Ovary (tissue), 9 donors: ENCODE results near the gene SCNM1. TPM values are rescaled to one million over a fixed set of nuclear protein-coding genes. Genes with fewer than 3 reads are reported as not detected.
A peak's percentile ranks its signal among the peaks of the same experiment; 100 is the strongest.

Experiments used
- DNase-seq, 5 donors: peaks; one replicate each; pipeline ENCODE4 v3.0.0-alpha.2; 2019 to 2020
- H3K27ac ChIP-seq, 2 donors: fragments of 200-600 bp; one replicate each; pipeline versions ENCODE4 v1.5.1 to v1.8.0; 2019 to 2022
- H3K27me3 ChIP-seq: fragments of 200-600 bp; one replicate; pipeline ENCODE4 v1.8.0; 2022
- H3K36me3 ChIP-seq: fragments of 200-600 bp; sonication (generic); one replicate; pipeline ENCODE4 v1.5.1; 2019
- H3K4me1 ChIP-seq: one replicate; pipeline ENCODE4 v1.8.1; 2013; ENCODE audit warnings: mild to moderate bottlenecking, moderate library complexity; ENCODE audit not compliant: insufficient read depth
- H3K4me3 ChIP-seq: fragments of 200-600 bp; sonication (generic); one replicate; pipeline ENCODE4 v1.5.1; 2017
- H3K9me3 ChIP-seq, 2 donors: fragments of 200-600 bp in 1 of 2; sonication (generic) in 1 of 2; one replicate each; pipeline versions ENCODE4 v1.5.1 to v1.8.1; 2013 to 2019; ENCODE audit warnings: mild to moderate bottlenecking in 1 of 2, moderate library complexity in 1 of 2
- EP300 ChIP-seq: sonication (generic); formaldehyde crosslinking; IDR thresholded peaks from one replicate; pipeline ENCODE4 v1.6.1; 2017; ENCODE audit warnings: antibody characterized with exemption
- POLR2A ChIP-seq: fragments of 450-650 bp; IDR thresholded peaks from one replicate; pipeline ENCODE4 v1.6.1; 2017; ENCODE audit warnings: antibody characterized with exemption, mild to moderate bottlenecking, moderate library complexity
- WGBS, 3 donors: extraction: QIAGEN DNeasy Blood & Tissue Kit in 1 of 3; methylation state at CpG; one replicate each; pipeline versions ENCODE4 v1.1.5 to v1.1.7; 2013 to 2017; 5-methylcytosine and 5-hydroxymethylcytosine counted together
- intact Hi-C, 4 donors: fragments of 100-400 bp; cut with DNase I; formaldehyde crosslinking; loops; one replicate each; pipeline versions ENCODE4 v1.11.0 to v1.15.1; 2022 to 2023
- polyA plus RNA-seq, 2 donors: library from polyadenylated mRNA; stranded (reverse); fragments of 200-250 nt in 1 of 2; fragments of 350-450 nt in 1 of 2; fragmentation: Illumina TruSeq in 1 of 2; extraction: RNeasy Lipid Tissue Mini Kit (QIAGEN cat#74804) in 1 of 2; gene quantifications; one replicate each; pipeline ENCODE4 v1.2.3, GENCODE V29; 2013 to 2014
- total RNA-seq, 7 donors: library from RNA; depleted of rRNA in 2 of 7; stranded (reverse); fragments of >200 nt in 2 of 7; fragmentation: NEBNext Ultra II Directional in 3 of 7; extraction: Animal tissue kit (Norgen Biotek cat#: 25700) in 3 of 7; gene quantifications; one replicate each; pipeline versions ENCODE4 v1.1.0 to v1.2.4, GENCODE V29; 2016 to 2023
- TF ChIP-seq, protein P1 (sequence below), 3 donors: fragments of 450-650 bp in 2 of 3; fragments of 200-600 bp in 1 of 3; IDR thresholded peaks; one replicate each; pipeline versions ENCODE4 v1.5.1 to v1.8.0; 2016 to 2022; ENCODE audit warnings: antibody characterized with exemption in 3 of 3, mild to moderate bottlenecking in 1 of 3
- donor health status: DM: no; HTN: no; CAD: no; lungs with moderate emphysema.
- donor health status: DM: no; HTN: no; CAD: no.
- donor health status: Bipolar disorder and iron deficiency.
- donor health status: DM: yes; HTN: yes; CAD: no.
- donor health status: DM: no; HTN: no; CAD: no.
- donor health status: DM: yes; HTN: yes; CAD: no.

Gene SCNM1
- total and polyA plus RNA-seq, 9 donors, result 18.6 to 38.9 (median 27.4) TPM

DNA sequence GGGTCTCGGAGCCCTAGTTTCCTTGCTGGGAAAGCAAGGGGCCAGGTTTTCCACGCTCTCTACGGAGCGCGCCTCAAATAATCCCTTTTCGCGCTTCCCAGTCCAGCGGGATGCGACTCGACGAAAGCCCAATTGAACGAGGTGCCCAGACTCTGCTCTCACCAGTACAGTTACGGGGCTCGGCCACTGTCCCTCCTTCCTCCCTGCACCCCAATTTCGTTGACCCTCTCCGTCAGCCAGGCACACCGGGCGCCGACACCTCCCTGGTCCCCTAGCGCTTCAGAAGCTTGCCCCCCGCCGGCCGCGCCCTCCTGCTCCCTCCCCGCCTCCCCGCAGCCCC lies 19.9 kb upstream of the SCNM1 start:
- TF ChIP-seq, protein P1, sequence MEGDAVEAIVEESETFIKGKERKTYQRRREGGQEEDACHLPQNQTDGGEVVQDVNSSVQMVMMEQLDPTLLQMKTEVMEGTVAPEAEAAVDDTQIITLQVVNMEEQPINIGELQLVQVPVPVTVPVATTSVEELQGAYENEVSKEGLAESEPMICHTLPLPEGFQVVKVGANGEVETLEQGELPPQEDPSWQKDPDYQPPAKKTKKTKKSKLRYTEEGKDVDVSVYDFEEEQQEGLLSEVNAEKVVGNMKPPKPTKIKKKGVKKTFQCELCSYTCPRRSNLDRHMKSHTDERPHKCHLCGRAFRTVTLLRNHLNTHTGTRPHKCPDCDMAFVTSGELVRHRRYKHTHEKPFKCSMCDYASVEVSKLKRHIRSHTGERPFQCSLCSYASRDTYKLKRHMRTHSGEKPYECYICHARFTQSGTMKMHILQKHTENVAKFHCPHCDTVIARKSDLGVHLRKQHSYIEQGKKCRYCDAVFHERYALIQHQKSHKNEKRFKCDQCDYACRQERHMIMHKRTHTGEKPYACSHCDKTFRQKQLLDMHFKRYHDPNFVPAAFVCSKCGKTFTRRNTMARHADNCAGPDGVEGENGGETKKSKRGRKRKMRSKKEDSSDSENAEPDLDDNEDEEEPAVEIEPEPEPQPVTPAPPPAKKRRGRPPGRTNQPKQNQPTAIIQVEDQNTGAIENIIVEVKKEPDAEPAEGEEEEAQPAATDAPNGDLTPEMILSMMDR (IDR thresholded peaks at IDR 0.05), result no peak
- TF ChIP-seq EP300 (no peak), POLR2A (no peak)
- H3K27me3 ChIP-seq, result no peaks in the 10 kb centered on the region
- DNase-seq, result no peak
- intact Hi-C loops, result loop anchor here in 2 of 4 donors (5.0 to 10.0 kb wide), 2 partner anchors 71 to 74 kb away; partner anchors contain the start of gene GABPB2 (in 2 of the 2)
- WGBS, 3 donors, result 0 to 1% (median 0%) methylated on average over 21 to 26 of the region's 26 CpGs
- peak overlapping the region; percentile 41 to 77 for H3K27ac ChIP-seq
- H3K4me1 ChIP-seq, result peaks cover 8% of the 10 kb centered on the region
- no peaks in the 10 kb centered on the region for H3K9me3 ChIP-seq
- H3K36me3 ChIP-seq, result no peaks in the 10 kb centered on the region
- peak overlapping the region; percentile 45 for H3K4me3 ChIP-seq

DNA sequence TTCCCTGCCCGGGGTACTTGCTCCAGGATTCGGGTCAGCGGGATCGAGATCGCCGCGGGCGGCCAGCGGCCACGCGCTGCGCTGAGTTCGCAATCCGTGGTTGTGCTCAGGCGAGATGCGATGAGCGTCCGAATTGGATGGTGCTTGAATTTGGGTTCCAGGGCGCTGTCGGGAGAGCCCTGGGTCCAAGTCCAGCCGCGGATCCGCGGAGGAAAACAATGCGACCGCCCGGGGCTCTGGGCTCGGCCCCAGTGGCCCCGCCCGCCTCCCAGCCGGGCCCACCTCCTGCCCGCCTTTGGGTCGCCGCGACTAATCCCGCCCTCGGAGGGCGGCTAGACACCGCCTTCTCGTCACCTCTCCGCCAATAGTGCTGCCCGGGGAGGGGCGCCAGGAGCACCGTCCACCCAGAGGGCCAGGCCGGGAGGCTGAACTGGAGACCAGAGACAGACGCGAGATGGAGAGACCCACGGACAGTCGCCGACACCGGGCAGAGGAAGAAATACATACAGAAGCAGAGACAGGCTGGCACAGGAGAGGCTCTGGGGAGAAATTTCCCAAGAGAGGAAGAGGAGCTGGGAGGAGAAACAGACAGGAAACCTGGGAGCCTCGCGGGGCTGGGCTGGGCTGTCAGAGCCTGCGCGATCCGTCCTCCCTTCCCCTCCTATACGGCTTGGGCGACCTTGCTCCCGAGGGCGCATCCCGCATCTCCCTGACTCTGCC lies 19.4 kb upstream of the SCNM1 start, which contains the start of gene SEMA6C:
Gene SEMA6C, minus strand, starts transcription at position 220 of the 720 bp plus-strand sequence. CDS start 4,010 bp downstream, outside the sequence.
- TF ChIP-seq EP300, result no peak
- TF ChIP-seq POLR2A, result peak; percentile 72
- TF ChIP-seq, protein P1 (IDR thresholded peaks at IDR 0.05), result no peak
- peak; percentile 94 to 96 (median 95) for DNase-seq
- H3K36me3 ChIP-seq, result no peaks in the 10 kb centered on the region
- H3K9me3 ChIP-seq, result no peaks in the 10 kb centered on the region
- H3K27me3 ChIP-seq, result no peaks in the 10 kb centered on the region
- peak within 1 kb of the TSS; percentile 45 for H3K4me3 ChIP-seq
- peaks cover 8% of the 10 kb centered on the region for H3K4me1 ChIP-seq
- peak within 1 kb of the TSS; percentile 41 to 77 for H3K27ac ChIP-seq
- 0 to 1% (median 1%) methylated on average over 48 to 61 of the region's 61 CpGs for WGBS, 3 donors
- intact Hi-C loops, result loop anchor here in 2 of 4 donors (5.0 to 10.0 kb wide), 2 partner anchors 72 to 74 kb away; partner anchors contain the start of gene GABPB2 (in 2 of the 2)

DNA sequence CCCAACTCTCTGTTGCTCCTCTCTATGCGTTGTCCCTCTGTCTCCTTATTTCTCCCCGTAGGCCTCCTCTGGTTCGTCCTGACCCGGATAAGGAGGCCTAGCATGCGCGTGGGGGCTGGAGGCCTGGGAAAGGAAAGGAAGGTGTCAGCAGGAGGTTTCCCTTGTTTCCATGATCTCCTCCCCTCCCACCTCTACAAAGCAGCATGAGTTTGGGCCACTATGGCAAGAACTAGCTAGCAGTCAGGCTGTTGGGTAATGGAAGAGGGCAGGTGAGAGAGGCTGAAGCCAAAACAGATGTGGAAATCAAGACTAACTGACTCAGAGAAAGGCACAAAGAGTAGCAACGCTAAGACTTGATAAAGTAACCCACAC lies 18.8 kb upstream of the SCNM1 start:
- TF ChIP-seq EP300, result no peak
- no peak for TF ChIP-seq POLR2A
- TF ChIP-seq, protein P1 (IDR thresholded peaks at IDR 0.05), result no peak
- Histone ChIP-seq H3K9me3 (no peaks in the 10 kb centered on the region), H3K4me1 (peaks cover 8% of the 10 kb centered on the region), H3K27me3 (no peaks in the 10 kb centered on the region), H3K4me3 (peak overlapping the region; percentile 45), H3K36me3 (no peaks in the 10 kb centered on the region), H3K27ac (peak overlapping the region; percentile 33 to 77)
- intact Hi-C loops, result loop anchor here in 2 of 4 donors (5.0 to 10.0 kb wide), 2 partner anchors 72 to 75 kb away; partner anchors contain the start of gene GABPB2 (in 2 of the 2)
- WGBS, 3 donors, result 6 to 9% (median 6%) methylated on average over 7 of the region's 7 CpGs
- peak in 3 of 5 donors; percentile 42 to 51 (median 45) for DNase-seq

DNA sequence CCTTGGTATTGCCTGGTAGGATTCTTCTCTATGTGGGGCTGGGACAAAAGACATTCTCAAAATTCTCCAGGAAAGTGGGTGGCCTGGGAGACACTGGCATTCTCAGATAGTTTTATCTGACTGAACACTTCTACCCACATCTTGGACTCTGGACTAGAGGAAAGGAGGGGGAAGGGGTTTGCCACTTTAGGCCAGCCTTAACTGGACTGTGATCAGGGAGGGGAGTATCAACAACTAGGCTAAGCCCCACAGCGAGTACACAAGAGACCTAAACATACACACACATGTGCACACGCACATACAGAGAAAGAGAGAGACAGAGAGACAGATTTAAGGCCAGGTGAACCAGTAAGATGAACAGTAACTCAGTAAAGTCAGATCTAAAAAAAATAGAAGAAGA lies 18.3 kb upstream of the SCNM1 start:
- intact Hi-C loops, result loop anchor here in 2 of 4 donors (5.0 to 10.0 kb wide), 2 partner anchors 73 to 75 kb away; partner anchors contain the start of gene GABPB2 (in 2 of the 2)
- no peak for DNase-seq
- Histone ChIP-seq H3K27ac (peak overlapping the region in 1 of 2 donors; percentile 77), H3K9me3 (no peaks in the 10 kb centered on the region), H3K36me3 (no peaks in the 10 kb centered on the region), H3K4me3 (no peak overlapping the region), H3K4me1 (peaks cover 8% of the 10 kb centered on the region), H3K27me3 (no peaks in the 10 kb centered on the region)
- no peak for TF ChIP-seq EP300
- no peak for TF ChIP-seq POLR2A
- TF ChIP-seq, protein P1 (IDR thresholded peaks at IDR 0.05), result no peak
- 87 to 92% (median 88%) methylated on average over 2 of the region's 2 CpGs for WGBS, 3 donors
